ENCODE data around the gene FOXRED2. TPM values are rescaled to one million over a fixed set of nuclear protein-coding genes. Genes with fewer than 3 reads are reported as not detected.

The FOXRED2 gene
- polyA plus RNA-seq, 1 donor from 2014 or later: 7.9 TPM

DNA sequence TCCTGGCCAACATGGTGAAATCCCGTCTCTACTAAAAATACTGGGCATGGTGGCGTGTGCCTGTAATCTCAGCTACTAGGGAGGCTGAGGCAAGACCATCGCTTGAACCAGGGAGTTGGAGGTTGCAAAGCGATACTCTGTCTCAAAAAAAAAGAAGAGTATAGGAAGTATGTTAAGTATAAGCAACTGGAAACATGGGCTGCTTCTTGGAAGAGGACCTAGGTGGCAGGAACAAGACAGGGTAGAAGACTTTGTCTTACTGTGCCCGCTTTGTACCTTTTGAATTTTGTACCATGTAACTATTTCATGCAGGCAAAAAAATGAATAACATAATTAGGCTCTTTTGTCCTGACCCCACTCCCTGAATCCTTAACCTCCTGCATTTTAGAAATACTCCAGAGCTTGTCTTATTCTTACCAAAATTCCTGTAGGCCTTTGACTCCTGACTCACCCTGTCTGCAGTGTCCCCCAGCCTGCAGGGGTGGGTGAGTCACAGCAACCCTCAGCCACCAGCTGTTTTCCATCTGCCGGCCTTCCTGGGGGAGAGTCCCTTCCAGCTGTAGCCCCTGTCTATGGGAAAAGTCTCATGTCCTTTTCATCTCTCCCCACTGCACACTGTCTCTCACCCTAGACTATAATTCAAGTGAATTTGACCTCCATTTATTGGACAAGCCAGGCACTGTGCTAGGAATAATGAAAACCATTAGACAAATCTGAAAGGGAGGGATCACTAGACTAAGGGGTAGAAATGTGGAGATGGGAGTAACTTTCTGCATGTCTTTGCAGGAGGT lies 67.2 kb downstream of the FOXRED2 start:
- Histone ChIP-seq H3K36me3 (ENCODE audit: insufficient read depth, low read length) (no peaks in the 10 kb centered on the region), H3K9me3 (ENCODE audit: low read length) (no peaks in the 10 kb centered on the region), H3F3A (ENCODE audit: insufficient read depth, low read length, poor library complexity, severe bottlenecking) (no peaks in the 10 kb centered on the region), H2AFZ (ENCODE audit: low read depth, low read length) (no peak overlapping the region), H3K4me2 (ENCODE audit: low read length) (no peak overlapping the region), H3K4me3 (ENCODE audit: low read length) (no peak overlapping the region), H4K20me1 (ENCODE audit: insufficient read depth) (no peaks in the 10 kb centered on the region), H3K79me2 (replicated peaks; ENCODE audit: insufficient read depth, low read length) (no peaks in the 10 kb centered on the region), H3K27ac (ENCODE audit: low read length) (no peak overlapping the region), H3K9me2 (ENCODE audit: insufficient read depth, low read length) (no peaks in the 10 kb centered on the region), H3K27me3 (ENCODE audit: insufficient read depth, low read depth, low read length) (no peaks in the 10 kb centered on the region), H3K9ac (ENCODE audit: low read length) (no peak overlapping the region)
- no peak for TF ChIP-seq EP300 (conservative IDR thresholded peaks at IDR 0.05; ENCODE audit: poor library complexity, severe bottlenecking)
- no peak for TF ChIP-seq RAD21 (conservative IDR thresholded peaks at IDR 0.05)
- TF ChIP-seq, protein P1, sequence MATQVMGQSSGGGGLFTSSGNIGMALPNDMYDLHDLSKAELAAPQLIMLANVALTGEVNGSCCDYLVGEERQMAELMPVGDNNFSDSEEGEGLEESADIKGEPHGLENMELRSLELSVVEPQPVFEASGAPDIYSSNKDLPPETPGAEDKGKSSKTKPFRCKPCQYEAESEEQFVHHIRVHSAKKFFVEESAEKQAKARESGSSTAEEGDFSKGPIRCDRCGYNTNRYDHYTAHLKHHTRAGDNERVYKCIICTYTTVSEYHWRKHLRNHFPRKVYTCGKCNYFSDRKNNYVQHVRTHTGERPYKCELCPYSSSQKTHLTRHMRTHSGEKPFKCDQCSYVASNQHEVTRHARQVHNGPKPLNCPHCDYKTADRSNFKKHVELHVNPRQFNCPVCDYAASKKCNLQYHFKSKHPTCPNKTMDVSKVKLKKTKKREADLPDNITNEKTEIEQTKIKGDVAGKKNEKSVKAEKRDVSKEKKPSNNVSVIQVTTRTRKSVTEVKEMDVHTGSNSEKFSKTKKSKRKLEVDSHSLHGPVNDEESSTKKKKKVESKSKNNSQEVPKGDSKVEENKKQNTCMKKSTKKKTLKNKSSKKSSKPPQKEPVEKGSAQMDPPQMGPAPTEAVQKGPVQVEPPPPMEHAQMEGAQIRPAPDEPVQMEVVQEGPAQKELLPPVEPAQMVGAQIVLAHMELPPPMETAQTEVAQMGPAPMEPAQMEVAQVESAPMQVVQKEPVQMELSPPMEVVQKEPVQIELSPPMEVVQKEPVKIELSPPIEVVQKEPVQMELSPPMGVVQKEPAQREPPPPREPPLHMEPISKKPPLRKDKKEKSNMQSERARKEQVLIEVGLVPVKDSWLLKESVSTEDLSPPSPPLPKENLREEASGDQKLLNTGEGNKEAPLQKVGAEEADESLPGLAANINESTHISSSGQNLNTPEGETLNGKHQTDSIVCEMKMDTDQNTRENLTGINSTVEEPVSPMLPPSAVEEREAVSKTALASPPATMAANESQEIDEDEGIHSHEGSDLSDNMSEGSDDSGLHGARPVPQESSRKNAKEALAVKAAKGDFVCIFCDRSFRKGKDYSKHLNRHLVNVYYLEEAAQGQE (IDR thresholded peaks at IDR 0.05; ENCODE audit: borderline replicate concordance): no peak
- TF ChIP-seq, protein P2, sequence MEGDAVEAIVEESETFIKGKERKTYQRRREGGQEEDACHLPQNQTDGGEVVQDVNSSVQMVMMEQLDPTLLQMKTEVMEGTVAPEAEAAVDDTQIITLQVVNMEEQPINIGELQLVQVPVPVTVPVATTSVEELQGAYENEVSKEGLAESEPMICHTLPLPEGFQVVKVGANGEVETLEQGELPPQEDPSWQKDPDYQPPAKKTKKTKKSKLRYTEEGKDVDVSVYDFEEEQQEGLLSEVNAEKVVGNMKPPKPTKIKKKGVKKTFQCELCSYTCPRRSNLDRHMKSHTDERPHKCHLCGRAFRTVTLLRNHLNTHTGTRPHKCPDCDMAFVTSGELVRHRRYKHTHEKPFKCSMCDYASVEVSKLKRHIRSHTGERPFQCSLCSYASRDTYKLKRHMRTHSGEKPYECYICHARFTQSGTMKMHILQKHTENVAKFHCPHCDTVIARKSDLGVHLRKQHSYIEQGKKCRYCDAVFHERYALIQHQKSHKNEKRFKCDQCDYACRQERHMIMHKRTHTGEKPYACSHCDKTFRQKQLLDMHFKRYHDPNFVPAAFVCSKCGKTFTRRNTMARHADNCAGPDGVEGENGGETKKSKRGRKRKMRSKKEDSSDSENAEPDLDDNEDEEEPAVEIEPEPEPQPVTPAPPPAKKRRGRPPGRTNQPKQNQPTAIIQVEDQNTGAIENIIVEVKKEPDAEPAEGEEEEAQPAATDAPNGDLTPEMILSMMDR (IDR thresholded peaks at IDR 0.05; ENCODE audit: poor library complexity, severe bottlenecking): no peak
- no peak for TF ChIP-seq POLR2AphosphoS5 (IDR thresholded peaks at IDR 0.05)
- no peak for TF ChIP-seq SMC3 (conservative IDR thresholded peaks at IDR 0.05; ENCODE audit: poor library complexity)
- no peak for TF ChIP-seq MXI1 (conservative IDR thresholded peaks at IDR 0.05; ENCODE audit: poor library complexity, severe bottlenecking)
- no peak for TF ChIP-seq EZH2 (IDR thresholded peaks at IDR 0.05; ENCODE audit: borderline replicate concordance, insufficient read depth, low read length, poor library complexity, severe bottlenecking)
- TF ChIP-seq TAF1 (IDR thresholded peaks at IDR 0.05; ENCODE audit: low read depth): no peak

Small RNAs within 50 kb of the gene (small RNA-seq; reads per million reads assigned to genes)
- gene RF00019: 0 to 1.2 (median 0) reads per million in 3 experiments

Other genes starting within 250 kb of the FOXRED2 start
- 7.1 and 8.1 TPM in 2 replicates for gene MYH9, start 119.1 kb downstream of the FOXRED2 start, polyA plus RNA-seq
- gene TXN2, start 25.4 kb downstream of the FOXRED2 start, polyA plus RNA-seq: 26.2 and 44.3 TPM in 2 replicates
- 114 and 133 TPM in 2 replicates for gene EIF3D, start 22.1 kb upstream of the FOXRED2 start, polyA plus RNA-seq
- gene CACNG2, start 196.7 kb upstream of the FOXRED2 start, polyA plus RNA-seq: 1.5 TPM in 2 replicates

All from neural cell (in vitro differentiated cells).